Measurements from ENCODE around the gene COMP. TPM values are rescaled to one million over a fixed set of nuclear protein-coding genes. Genes with fewer than 3 reads are reported as not detected.

COMP gene
- total RNA-seq, 4 donors from 2014 or later: 5.1 to 9.1 (median 6.9) TPM

DNA sequence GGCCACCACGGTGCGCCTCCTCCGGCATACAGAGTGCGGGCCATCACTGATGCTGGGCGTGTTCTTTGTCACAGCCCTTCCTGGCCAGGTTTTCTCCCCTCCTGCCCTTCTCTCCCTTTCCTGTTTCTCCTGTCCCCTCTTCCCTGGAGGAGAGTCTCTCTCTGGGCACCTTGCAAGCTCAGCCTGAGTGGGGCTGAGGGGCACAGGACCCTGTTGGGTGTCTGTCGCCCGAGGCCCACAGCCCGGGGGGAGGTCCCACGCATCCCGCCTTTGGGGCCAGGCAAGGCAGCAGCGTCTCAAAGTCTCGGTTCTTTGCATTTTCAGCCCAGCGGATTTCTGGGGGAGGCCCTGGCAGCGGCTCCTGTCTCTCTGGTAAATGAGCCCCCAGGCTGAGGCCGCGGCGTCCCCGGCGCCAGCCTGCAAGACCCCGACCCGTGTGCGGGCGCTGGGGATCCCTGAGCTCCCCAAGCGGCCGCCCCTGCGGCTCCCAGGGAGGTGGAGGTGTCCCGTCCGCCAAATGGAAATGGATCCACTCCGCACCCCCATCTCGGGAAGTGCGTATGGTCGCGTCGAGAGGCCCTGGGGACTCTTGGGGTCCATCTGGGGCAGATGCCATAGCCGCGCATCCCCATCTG is 47.2 kb downstream of the COMP start:
- H3K9me3 ChIP-seq: no peaks in the 10 kb centered on the region
- H3K4me3 ChIP-seq: no peak overlapping the region
- H3K4me1 ChIP-seq: peaks cover 13% of the 10 kb centered on the region
- 63% methylated on average over 9 of the region's 36 CpGs for WGBS
- H3K27ac ChIP-seq: no peak overlapping the region
- TF ChIP-seq POLR2AphosphoS5 (IDR thresholded peaks at IDR 0.05) (no peak), POLR2A (IDR thresholded peaks at IDR 0.05) (no peak), EP300 (IDR thresholded peaks at IDR 0.05) (no peak)
- TF ChIP-seq, protein P1, sequence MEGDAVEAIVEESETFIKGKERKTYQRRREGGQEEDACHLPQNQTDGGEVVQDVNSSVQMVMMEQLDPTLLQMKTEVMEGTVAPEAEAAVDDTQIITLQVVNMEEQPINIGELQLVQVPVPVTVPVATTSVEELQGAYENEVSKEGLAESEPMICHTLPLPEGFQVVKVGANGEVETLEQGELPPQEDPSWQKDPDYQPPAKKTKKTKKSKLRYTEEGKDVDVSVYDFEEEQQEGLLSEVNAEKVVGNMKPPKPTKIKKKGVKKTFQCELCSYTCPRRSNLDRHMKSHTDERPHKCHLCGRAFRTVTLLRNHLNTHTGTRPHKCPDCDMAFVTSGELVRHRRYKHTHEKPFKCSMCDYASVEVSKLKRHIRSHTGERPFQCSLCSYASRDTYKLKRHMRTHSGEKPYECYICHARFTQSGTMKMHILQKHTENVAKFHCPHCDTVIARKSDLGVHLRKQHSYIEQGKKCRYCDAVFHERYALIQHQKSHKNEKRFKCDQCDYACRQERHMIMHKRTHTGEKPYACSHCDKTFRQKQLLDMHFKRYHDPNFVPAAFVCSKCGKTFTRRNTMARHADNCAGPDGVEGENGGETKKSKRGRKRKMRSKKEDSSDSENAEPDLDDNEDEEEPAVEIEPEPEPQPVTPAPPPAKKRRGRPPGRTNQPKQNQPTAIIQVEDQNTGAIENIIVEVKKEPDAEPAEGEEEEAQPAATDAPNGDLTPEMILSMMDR (IDR thresholded peaks at IDR 0.05): no peak
- no peaks in the 10 kb centered on the region for H3K27me3 ChIP-seq
- DNase-seq (ENCODE audit: low spot score in 2 of 2): no peak
- H3K36me3 ChIP-seq: peaks cover 5% of the 10 kb centered on the region

DNA sequence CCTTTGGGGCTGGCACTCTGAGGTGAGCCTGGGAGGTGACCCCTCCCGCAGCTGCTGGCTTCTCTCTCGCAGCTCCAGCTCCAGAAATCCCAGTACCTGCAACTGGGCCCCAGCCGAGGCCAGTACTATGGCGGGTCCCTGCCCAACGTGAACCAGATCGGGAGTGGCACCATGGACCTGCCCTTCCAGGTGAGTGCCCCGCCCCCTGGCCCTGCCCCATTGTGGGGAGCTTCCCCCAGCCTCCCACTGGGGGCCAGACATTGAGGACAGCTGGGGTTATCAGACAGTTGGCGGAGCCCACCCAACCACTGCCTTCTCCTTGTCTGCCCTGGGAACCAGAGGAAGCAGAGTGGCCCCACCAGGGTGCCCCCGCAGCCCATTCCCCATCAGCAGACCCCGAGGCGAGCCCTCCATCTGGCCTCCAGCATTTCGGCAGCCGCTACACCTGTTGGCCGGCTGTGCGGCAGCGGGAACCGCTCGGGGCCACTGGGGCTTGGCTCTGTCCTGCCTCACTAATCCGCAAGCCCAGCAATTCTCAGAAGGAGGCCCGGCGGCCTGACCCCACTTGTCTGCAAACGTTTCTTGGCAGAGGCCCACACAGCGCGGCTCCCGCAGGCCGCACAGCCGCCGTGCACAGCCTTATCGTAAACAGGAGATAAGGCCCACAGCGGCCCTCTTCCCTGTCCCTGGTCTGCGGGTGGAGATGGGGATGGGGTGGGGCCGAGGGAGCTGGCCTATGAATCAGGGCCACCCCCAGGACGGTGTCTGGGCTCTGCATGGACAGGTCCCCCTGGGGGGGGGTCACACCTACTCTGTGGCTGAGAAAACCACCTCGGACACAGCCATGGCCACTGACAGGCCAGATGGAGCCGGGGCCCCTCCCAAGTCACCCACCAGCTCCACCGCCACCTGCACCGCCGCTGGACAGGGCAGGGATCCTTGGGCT is 48.0 kb downstream of the COMP start:
- no peak overlapping the region for H3K27ac ChIP-seq
- peaks cover 13% of the 10 kb centered on the region for H3K4me1 ChIP-seq
- peaks cover 5% of the 10 kb centered on the region for H3K36me3 ChIP-seq
- no peak for TF ChIP-seq POLR2AphosphoS5 (IDR thresholded peaks at IDR 0.05)
- TF ChIP-seq POLR2A (IDR thresholded peaks at IDR 0.05): no peak
- TF ChIP-seq EP300 (IDR thresholded peaks at IDR 0.05): no peak
- TF ChIP-seq, protein P1 (IDR thresholded peaks at IDR 0.05): no peak
- H3K9me3 ChIP-seq: no peaks in the 10 kb centered on the region
- H3K27me3 ChIP-seq: no peaks in the 10 kb centered on the region
- no peak overlapping the region for H3K4me3 ChIP-seq
- no peak for DNase-seq (ENCODE audit: low spot score in 2 of 2)
- WGBS: 75% methylated on average over 8 of the region's 38 CpGs

DNA sequence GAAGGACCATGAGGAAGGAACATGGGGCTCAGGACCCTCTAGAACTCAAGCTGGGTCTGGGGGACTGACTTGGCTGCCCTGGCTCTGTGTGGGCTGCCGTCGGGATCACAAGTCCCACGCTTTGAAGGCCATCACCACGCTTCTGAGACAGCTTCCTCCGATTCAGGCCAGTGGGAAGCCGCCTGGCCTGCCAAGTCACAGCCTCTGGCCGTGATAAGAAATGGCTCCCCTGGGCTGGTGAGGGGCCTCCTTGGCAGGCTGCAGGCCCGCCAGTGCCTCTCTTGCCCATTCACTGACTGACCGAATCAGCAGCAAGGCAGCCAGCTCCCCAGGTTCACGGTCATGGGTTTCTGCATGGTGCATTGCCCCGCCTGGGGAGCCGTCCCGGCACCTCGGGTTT is 48.8 kb downstream of the COMP start:
- Histone ChIP-seq H3K36me3 (peaks cover 5% of the 10 kb centered on the region), H3K9me3 (no peaks in the 10 kb centered on the region), H3K27me3 (no peaks in the 10 kb centered on the region), H3K27ac (no peak overlapping the region), H3K4me1 (peaks cover 13% of the 10 kb centered on the region), H3K4me3 (no peak overlapping the region)
- TF ChIP-seq POLR2A (IDR thresholded peaks at IDR 0.05) (no peak), POLR2AphosphoS5 (IDR thresholded peaks at IDR 0.05) (no peak), EP300 (IDR thresholded peaks at IDR 0.05) (no peak)
- TF ChIP-seq, protein P1 (IDR thresholded peaks at IDR 0.05): no peak
- no peak for DNase-seq (ENCODE audit: low spot score in 2 of 2)
- 100% methylated on average over 3 of the region's 14 CpGs for WGBS

DNA sequence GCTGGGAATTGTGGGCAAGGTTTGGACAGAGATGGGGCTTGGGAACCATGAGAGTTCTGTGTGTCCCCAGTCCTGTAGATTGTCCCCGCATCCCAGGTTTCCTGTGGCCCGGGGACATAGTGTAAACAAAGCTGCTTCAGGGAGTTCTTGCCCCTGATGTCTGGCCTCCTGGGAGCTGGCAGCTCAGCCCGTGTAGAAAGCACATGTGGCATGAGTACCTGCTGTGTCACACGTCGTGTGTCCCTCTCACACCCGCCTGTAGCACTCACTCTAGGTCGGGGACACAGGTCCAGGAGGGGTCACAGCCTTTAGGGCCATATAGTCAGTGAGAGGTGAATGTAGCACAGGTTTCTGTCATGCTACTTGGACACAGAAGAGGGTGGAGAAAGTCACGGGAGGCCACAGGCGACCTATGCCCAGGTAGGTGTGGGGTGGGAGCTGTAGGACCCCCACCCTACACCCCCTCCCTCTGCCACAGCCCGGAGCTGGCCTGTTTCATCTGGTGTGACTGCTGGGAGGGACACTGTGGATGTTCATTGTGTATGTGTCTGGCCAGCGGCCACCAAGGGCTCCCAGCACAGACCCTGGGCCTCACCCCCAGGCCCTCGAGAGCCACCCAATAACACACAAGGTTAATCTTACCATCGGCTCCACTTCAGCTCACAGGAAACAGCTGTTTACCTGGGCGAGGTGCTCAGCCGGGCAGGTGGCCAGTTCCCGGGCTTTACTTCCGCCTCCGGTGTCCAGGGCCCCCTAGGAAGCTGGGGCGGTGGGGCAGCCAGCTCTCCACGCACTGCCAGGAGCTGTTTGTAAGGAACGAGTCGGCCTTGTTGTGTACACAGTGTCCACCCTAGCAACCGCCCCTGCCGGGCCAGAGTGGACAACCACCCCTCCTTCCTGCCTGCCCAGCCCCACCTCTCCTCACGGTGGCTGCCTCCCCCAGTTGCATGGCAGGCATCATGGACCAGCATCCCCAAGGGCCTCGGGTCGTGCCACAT is 49.7 kb downstream of the COMP start:
- H3K4me3 ChIP-seq: no peak overlapping the region
- no peak for DNase-seq (ENCODE audit: low spot score in 2 of 2)
- WGBS: 82% methylated on average over 10 of the region's 27 CpGs
- H3K27ac ChIP-seq: no peak overlapping the region
- H3K9me3 ChIP-seq: no peaks in the 10 kb centered on the region
- peaks cover 13% of the 10 kb centered on the region for H3K4me1 ChIP-seq
- no peaks in the 10 kb centered on the region for H3K27me3 ChIP-seq
- TF ChIP-seq EP300 (IDR thresholded peaks at IDR 0.05) (no peak), POLR2AphosphoS5 (IDR thresholded peaks at IDR 0.05) (no peak), POLR2A (IDR thresholded peaks at IDR 0.05) (no peak)
- TF ChIP-seq, protein P1 (IDR thresholded peaks at IDR 0.05): no peak
- H3K36me3 ChIP-seq: peaks cover 5% of the 10 kb centered on the region

Data from suprapubic skin (tissue), 4 donors.